ENCODE measurements around the gene GRIK1. TPM values are rescaled to one million over a fixed set of nuclear protein-coding genes. Genes with fewer than 3 reads are reported as not detected.

Gene GRIK1
- total RNA-seq, 3 donors from 2014 or later, result 0.38 to 0.41 TPM; not detected in 1

DNA sequence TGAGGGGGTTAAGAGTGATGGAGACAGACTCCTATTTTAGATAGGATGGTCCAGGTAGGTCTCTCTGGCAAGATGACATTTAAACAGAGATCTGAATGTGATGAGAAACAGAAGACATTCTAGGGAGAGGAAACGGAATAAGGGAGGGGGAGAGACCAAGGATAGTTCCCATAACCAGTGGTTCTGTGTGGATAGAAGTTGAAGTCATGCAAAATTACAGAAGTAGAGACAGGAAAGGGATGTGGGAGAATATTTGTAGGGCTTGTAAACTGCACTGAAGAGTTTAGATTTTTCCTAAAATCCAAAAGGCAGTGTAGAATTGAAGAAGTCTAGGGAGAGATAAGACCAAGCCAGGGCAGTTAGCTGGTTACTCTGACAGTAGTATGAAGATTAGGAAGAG is 200.6 kb downstream of the GRIK1 start:
- H3K4me3 ChIP-seq, result no peak overlapping the region
- no peaks in the 10 kb centered on the region for H3K9me3 ChIP-seq
- intact Hi-C loops (cut with DNase I, micrococcal nuclease), result no loop called here
- no peak for ATAC-seq
- H3K4me1 ChIP-seq (ENCODE audit: low read depth), result no peaks in the 10 kb centered on the region
- no peak for DNase-seq
- no peaks in the 10 kb centered on the region for H3K36me3 ChIP-seq (ENCODE audit: low read depth)
- TF ChIP-seq, protein P1, sequence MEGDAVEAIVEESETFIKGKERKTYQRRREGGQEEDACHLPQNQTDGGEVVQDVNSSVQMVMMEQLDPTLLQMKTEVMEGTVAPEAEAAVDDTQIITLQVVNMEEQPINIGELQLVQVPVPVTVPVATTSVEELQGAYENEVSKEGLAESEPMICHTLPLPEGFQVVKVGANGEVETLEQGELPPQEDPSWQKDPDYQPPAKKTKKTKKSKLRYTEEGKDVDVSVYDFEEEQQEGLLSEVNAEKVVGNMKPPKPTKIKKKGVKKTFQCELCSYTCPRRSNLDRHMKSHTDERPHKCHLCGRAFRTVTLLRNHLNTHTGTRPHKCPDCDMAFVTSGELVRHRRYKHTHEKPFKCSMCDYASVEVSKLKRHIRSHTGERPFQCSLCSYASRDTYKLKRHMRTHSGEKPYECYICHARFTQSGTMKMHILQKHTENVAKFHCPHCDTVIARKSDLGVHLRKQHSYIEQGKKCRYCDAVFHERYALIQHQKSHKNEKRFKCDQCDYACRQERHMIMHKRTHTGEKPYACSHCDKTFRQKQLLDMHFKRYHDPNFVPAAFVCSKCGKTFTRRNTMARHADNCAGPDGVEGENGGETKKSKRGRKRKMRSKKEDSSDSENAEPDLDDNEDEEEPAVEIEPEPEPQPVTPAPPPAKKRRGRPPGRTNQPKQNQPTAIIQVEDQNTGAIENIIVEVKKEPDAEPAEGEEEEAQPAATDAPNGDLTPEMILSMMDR (IDR thresholded peaks at IDR 0.05), result no peak

GRCh38 chr21:29738730-29739129 is 201.1 kb downstream of the GRIK1 start:
- no peaks in the 10 kb centered on the region for H3K9me3 ChIP-seq
- DNase-seq (no peak), ATAC-seq (no peak)
- H3K36me3 ChIP-seq (ENCODE audit: low read depth), result no peaks in the 10 kb centered on the region
- no peak overlapping the region for H3K4me3 ChIP-seq
- TF ChIP-seq, protein P1 (IDR thresholded peaks at IDR 0.05), result no peak
- intact Hi-C loops (cut with DNase I, micrococcal nuclease), result no loop called here
- H3K4me1 ChIP-seq (ENCODE audit: low read depth), result no peaks in the 10 kb centered on the region

DNA sequence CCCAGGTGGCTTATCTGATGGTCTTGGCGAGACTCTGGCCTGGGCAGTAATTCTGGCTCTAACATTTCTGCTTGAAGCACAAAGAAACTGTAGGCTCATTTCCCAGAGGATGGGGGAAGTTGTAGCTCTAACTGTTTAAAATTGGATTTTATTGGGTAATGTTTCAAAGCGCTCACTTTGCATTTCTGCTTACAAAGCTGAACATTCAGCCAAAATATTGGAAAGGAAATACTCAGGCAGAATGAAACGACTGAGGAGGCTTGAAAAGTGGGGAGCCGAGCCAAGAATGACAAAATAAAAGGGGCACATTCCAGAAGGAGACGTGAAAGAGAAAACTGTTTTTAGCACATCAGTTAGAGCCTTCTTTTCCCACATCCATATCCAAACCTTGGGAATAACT is 202.6 kb downstream of the GRIK1 start:
- intact Hi-C loops (cut with DNase I, micrococcal nuclease), result no loop called here
- Histone ChIP-seq H3K4me1 (ENCODE audit: low read depth) (no peaks in the 10 kb centered on the region), H3K36me3 (ENCODE audit: low read depth) (no peaks in the 10 kb centered on the region), H3K9me3 (no peaks in the 10 kb centered on the region), H3K4me3 (no peak overlapping the region)
- TF ChIP-seq, protein P1 (IDR thresholded peaks at IDR 0.05), result no peak
- ATAC-seq (no peak), DNase-seq (no peak)

GRCh38 chr21:29730281-29730680 is 209.5 kb downstream of the GRIK1 start:
- Histone ChIP-seq H3K9me3 (no peaks in the 10 kb centered on the region), H3K36me3 (ENCODE audit: low read depth) (no peaks in the 10 kb centered on the region), H3K4me3 (no peak overlapping the region), H3K4me1 (ENCODE audit: low read depth) (no peaks in the 10 kb centered on the region)
- intact Hi-C loops (cut with DNase I, micrococcal nuclease), result no loop called here
- DNase-seq (no peak), ATAC-seq (no peak)
- TF ChIP-seq, protein P1 (IDR thresholded peaks at IDR 0.05), result no peak

- intact Hi-C loops (cut with DNase I, micrococcal nuclease), result no loop called here
- Histone ChIP-seq H3K36me3 (ENCODE audit: low read depth) (no peaks in the 10 kb centered on the region), H3K4me1 (ENCODE audit: low read depth) (no peaks in the 10 kb centered on the region), H3K9me3 (no peaks in the 10 kb centered on the region), H3K4me3 (no peak overlapping the region)
- ATAC-seq (no peak), DNase-seq (no peak)
- TF ChIP-seq, protein P1 (IDR thresholded peaks at IDR 0.05), result no peak
These were observed 213.8 kb downstream of the GRIK1 start for GRCh38 chr21:29726044-29726443.

All from mucosa of descending colon (tissue), 3 donors.